Eye (tissue), 1 donor: ENCODE measurements around the gene TTLL12.

ENCODE experiments used
- DNase-seq: peaks from one replicate; pipeline ENCODE4 v3.0.0-alpha.2; 2015

TTLL12 gene

GRCh38 chr22:43186272-43187170, at the start of gene TTLL12:
TSS of gene TTLL12 (minus strand) at chr22:43187134. CDS start at chr22:43187069, 65 bp downstream.
- DNase-seq: peak; percentile 79

- DNase-seq: no peak
Observed at GRCh38 chr22:43235445-43236409, 48.8 kb upstream of the TTLL12 start.

GRCh38 chr22:43234264-43234988, 47.5 kb upstream of the TTLL12 start:
- DNase-seq: peak; percentile 67

- DNase-seq: no peak
Observed at GRCh38 chr22:43233529-43233928, 46.6 kb upstream of the TTLL12 start.

GRCh38 chr22:43232445-43232844, 45.5 kb upstream of the TTLL12 start:
- DNase-seq: no peak

GRCh38 chr22:43231724-43232034, 44.7 kb upstream of the TTLL12 start:
- no peak for DNase-seq

GRCh38 chr22:43230971-43231723, 44.2 kb upstream of the TTLL12 start:
- peak; percentile 90 for DNase-seq

GRCh38 chr22:43230571-43230970, 43.6 kb upstream of the TTLL12 start:
- DNase-seq: no peak

GRCh38 chr22:43228863-43229262, 41.9 kb upstream of the TTLL12 start:
- DNase-seq: no peak

GRCh38 chr22:43228330-43228729, 41.4 kb upstream of the TTLL12 start:
- DNase-seq: peak; percentile 57

GRCh38 chr22:43227239-43227630, 40.3 kb upstream of the TTLL12 start:
- peak; percentile 53 for DNase-seq

- DNase-seq: peak; percentile 82
Observed at GRCh38 chr22:43226377-43227238, 39.7 kb upstream of the TTLL12 start.

- no peak for DNase-seq
Observed at GRCh38 chr22:43225609-43226008, 38.7 kb upstream of the TTLL12 start.

GRCh38 chr22:43222987-43223386, 36.1 kb upstream of the TTLL12 start:
- DNase-seq: no peak

- DNase-seq: no peak
Observed at GRCh38 chr22:43222262-43222661, 35.3 kb upstream of the TTLL12 start.

- no peak for DNase-seq
Observed at GRCh38 chr22:43220625-43221380, 33.9 kb upstream of the TTLL12 start.

- DNase-seq: no peak
Observed at GRCh38 chr22:43218786-43219185, 31.9 kb upstream of the TTLL12 start.

- no peak for DNase-seq
Observed at GRCh38 chr22:43217285-43218030, 30.5 kb upstream of the TTLL12 start.

- DNase-seq: no peak
Observed at GRCh38 chr22:43216738-43217137, 29.8 kb upstream of the TTLL12 start.

- no peak for DNase-seq
Observed at GRCh38 chr22:43213962-43214361, 27.0 kb upstream of the TTLL12 start.
